GM10847 (cell line): ENCODE measurements around the gene SLC2A6.

Experiments
- POLR2A ChIP-seq: IDR thresholded peaks from 2 replicates; pipeline ENCODE4 v1.6.1; 2011; ENCODE audit not compliant: insufficient read length; ENCODE audit errors: extremely low read depth

Gene SLC2A6

DNA sequence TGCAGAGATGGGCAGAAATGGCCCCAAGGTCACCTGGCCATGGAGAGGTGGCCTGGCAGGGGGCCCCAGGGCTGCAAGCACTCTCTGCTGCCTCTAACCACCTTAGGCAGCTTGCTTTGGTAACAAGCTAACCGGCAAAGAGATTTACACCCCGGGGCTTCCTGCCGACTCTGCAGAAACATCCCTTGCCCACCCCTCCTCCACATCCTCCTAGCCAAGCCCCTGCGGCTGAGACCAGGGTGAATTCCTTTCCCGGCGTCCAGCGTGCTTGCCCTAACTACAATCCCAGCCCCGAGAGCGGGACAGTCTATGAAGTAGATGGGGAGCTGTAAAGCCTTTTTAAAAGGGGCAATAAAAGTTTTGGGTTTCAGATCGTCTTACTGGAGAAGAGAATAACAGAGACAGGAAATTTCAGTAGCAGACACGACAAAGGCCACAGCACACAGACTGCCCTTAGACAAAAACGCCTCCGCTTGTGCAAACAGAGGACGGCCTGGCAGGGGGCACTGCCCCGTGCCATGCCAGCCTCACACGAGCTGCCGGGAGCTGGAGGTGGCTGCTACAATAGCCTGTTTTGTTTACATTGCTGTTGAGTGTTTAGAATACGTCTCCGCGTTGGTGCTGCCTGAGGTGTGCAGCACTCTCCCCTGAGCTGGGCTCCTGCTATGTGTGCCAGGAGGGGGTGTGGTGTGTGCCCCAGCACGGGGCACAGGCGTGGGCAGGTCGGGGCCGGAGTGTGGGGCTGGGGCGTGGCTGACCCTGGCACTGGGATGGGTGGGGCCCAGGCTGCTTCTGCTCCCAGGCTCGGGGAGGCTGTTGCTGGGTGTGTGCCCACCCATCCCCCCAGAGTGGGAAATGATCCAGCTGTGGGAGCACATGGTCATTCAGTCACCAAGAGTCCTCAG is 30.5 kb upstream of the SLC2A6 start:
- TF ChIP-seq POLR2A = no peak

GRCh38 chr9:133508046-133508445 is 29.1 kb upstream of the SLC2A6 start:
- no peak for TF ChIP-seq POLR2A

GRCh38 chr9:133507246-133507965 is 28.5 kb upstream of the SLC2A6 start:
- TF ChIP-seq POLR2A = no peak

- TF ChIP-seq POLR2A = no peak
Measured at GRCh38 chr9:133506653-133507038, 27.7 kb upstream of the SLC2A6 start.

DNA sequence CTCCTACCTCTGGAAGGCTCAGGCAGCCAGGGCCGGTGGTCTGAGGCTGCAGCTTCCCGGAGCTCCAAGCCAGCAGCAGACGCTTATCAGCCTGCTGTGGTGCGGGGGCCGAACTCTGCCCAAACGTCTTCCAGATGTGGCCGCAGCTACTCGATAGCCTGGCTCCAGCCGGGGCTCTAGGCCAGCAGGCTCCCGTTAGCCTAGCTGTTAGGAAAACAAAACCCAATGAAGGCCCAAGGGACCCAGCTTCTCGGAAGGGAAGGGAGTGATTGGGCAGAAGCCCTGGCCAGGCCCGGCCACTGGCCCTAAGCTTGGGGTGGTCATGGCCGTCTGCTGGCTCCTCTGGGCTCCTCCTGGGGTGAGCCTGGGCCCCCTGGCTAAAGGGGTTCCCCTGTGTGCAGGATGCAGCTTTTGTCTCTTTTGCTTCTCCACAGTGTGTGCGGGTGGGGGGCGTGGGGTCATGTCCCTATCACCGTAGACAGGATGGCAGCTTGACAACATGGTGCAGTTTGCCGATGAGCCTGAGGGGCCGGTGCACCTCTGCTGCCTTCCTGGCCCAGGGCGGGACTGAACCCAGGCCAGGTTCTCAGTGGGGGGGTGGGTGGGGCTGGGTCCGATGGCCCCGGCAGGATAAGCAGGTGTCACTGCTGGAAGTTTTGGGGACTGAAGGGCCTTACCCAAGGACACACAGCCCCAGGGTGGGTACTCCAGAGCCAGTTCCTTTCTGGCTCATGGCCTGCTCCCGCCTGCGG is 27.2 kb upstream of the SLC2A6 start:
- no peak for TF ChIP-seq POLR2A

DNA sequence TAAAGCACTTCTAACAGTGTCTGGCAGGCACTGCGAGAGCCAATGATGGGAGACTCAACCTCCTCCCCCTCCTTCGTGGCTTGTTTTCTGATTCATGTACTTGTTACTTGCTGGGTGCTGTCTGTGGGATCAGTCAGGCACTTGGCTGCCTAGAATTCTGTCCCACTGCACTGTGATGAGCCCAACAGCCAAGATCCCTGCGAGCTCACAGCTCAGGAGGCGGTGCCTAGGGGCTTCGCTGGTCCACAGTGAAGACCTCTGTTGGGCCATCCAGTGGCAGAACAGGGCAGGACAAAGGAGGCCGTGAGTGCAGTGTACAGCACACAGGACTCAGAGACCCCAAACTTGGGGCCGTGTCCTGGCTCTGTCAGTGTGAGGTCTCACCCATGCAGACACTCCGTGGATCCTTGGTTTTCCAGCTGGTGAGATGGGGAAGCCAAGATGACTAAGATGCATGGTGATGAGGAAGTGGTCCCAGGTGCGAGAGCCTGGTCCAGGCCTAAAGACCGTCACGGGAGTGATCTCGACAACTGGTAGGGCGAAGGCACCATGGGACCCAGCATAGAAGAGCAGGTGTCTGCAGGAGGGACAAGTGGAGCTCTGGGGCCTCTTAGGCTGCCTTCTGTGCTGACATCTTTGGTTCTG is 26.4 kb upstream of the SLC2A6 start:
- no peak for TF ChIP-seq POLR2A

DNA sequence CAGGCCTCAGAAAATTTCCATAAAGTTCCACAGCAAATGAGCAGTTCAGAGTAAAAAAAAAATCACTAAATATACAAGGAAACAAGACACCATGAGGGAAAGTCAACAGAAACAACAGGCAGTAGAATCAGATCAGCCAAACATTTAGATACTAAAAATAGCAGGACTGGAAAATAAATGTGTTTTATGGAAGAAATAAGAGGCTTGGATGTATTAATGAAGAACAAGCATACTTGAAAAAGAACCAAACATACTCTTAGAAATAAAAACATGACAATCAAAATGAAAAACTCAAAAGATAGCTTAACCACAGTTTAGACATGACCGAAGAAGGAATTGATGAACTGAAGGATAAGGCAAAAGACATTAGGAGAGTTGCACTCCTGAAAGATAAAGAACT is 23.2 kb upstream of the SLC2A6 start:
- no peak for TF ChIP-seq POLR2A

DNA sequence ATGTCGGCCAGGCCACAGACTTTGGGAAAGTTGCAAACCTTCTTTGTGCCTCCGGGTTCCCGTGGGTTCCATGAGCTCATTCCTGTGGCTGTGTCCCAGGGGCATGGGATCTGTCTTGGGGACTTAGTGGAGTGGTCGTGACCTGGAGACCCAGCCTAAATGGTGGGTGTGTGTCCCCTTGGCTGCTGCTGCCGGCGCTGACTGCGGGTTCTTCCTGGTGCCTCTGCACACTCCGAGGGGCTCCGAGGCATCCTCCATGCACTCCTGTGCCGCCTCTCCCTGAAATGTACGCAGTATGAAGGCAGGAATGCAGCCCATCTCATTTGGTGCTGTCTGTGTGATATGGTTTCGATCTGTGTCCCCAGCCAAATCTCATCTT is 21.0 kb upstream of the SLC2A6 start:
- TF ChIP-seq POLR2A = no peak

DNA sequence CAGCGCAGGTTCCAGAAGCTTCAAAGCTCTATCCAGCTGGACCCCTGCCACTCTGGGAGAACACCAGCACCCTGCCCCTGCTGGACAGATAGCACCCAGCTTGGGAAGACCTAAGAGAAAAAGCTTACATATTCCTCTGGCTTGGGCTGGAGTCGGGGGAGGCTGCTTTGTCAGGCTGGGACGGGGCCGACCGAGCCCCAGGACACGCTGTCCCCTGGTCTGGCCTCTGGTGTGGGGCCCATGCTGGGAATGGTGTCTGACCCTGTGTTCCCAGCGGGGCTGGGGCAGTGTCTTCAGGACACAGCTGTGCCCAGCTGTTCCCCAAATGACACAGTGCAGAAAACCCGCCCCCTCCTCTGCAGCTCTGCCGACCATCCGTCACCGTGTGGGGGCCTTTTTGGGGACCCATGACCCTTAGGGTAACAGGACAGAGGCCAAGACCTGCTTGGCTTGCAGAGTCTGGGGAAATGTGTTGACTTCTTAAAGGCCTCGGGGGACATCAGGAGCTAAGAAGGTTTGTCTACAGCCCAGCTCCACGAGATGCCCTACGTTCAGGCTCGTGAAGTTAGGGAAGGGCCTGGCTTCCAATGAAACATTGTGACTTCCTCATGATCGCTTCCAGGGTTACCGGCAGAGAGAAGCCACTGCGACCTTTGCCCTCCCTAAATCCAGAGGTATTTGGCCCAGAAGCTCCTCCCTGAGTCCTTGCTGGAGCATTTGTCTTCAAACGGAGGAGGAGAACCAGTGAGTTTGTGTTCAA is 20.4 kb upstream of the SLC2A6 start:
- TF ChIP-seq POLR2A = no peak

GRCh38 chr9:133496861-133497842 is 18.3 kb upstream of the SLC2A6 start:
- no peak for TF ChIP-seq POLR2A

DNA sequence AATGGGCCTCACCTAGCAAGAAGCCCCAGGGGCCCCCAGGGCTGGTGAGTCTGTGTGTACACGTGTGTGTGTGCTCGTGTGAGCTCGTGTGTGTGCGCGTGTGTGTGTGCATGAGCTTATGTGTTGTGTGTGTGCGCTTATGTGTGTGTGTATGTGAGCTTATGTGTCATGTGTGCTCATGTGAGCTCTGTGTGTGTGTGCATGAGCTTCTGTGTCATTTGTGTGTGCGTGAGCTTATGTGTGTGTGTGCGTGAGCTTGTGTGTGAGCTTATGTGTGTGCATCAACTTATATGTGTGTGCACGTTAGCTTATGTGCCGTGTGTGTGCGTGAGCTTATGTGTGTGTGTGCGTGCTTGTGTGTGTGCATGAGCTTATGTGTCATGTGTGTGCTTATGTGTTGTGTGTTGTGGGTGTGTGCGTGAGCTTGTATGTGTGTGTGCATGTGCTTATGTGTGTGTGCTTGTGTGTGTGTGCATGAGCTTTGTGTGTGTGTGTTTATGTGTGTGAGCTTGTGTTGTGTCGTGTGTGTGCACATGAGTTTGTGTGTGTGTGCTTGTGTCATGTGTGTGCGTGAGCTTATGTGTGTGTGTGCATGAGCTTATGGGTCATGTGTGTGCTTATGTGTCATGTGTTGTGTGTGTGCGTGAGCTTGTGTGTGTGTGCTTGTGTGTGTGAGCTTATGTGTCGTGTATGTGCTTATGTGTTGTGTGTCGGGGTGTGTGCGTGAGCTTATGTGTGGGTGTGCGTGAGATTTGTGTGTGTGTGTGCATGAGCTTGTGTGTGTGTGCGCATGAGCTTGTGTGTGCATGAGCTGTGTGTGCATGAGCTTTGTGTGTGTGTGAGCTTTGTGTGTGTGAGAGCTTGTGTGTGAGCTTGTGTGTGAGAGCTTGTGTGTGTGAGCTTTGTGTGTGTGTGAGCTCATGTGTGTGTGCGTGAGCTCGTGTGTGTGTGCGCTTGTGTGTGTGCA is 16.7 kb upstream of the SLC2A6 start:
- no peak for TF ChIP-seq POLR2A

DNA sequence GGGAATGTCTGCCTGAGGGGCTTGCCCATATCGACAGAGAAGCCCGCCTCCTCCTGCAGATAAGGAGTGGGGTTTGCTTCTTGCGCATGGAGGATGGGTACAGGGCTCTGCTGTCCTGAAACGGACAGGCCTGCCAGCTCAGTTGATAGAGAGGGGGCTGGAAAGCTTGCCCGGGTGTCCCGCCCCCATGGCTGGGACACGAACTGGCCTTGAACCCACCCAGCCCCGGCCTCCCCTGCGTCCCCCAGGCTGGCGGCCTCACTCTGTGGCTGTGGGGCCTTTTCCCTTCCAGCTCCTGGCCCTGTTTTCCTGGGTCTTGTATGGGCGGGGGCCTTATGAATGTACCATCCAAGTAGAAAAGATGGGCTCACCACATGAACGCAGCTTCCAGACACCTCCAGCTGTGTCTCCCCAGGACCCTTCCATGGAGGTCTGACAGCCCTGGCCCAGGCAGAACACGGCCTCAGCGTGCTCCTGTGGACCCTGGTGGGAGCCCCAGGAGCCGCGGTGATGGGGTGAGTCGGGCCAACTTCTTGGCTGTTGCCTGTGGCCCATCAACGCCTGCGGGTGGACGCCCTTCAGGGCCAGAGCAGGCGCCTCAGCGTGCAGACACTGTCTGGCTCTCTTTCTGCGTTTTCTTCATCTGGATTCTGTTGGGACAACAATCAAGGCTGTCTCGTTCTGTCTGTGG is 15.9 kb upstream of the SLC2A6 start:
- TF ChIP-seq POLR2A = no peak
